HL-60/S4 treated with retinoic acid at 250 ng/mL for 4 days and 3 days (cell line): ENCODE data around the gene RHO.
"Not testable (repeated sequence)": the region's sequence is repeated elsewhere in the genome, so short reads cannot be mapped to it uniquely, and the experiment has no call there.

Experiments used
- in situ Hi-C: fragments of 300-500 bp; cut with MboI; formaldehyde crosslinking; loops from 2 replicates; pipeline ENCODE4 v1.7.0; 2022; ENCODE audit warnings: low sequenced_read_pairs

RHO gene

DNA sequence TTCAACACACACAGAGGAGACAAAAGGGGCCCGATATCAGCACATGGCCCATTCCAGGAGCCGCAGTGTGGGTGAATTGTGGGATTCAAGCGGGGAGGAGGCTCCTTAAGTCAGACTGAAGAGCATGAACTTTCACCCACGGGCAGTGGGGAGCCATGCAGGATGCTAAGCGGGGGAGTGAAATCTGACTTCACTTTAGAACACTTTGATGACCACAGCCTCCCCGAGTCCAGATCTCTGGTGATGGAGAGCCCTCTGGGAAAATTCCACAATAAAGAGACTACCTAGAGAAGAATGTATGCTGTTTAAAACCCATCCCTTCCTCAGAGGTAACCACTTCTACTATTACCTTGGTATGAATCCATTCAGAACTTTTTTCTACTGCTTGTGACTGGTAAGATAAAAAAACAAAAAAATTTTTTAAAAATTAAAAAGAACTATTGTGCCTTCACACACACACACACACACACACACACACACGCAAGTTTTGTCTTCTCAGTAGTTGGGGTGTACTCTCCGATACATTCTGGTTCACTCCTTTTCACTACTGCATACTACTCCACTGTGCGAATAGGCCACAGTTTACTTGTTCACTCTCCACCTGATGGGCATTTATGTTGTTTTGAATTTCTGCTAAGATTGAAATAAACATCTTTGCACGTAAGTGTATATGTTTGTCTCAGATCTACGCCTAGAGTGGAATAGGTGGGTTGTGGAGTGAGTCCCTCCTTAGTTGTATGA is 12.5 kb downstream of the RHO start:
- in situ Hi-C loops = no loop called here

DNA sequence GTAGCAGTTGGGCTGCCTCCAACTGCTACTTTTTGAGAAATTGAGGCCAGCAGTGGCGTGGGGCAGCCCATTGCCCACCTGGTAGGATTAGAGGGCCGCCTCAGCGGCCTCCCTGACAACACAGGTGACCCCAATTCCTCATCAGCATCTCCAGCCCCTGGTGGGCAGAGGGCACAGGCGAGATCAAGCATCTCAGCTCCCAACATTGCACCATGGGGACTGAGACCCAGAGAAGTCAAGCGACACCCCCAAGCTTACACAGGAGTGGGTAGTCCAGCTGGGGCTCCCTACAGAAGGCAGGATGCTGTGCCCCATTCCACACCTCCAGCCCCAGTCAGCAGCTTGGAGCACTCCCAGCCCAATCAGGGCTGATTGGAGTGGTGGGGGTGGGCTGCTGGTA is 14.3 kb downstream of the RHO start:
- in situ Hi-C loops = no loop called here

DNA sequence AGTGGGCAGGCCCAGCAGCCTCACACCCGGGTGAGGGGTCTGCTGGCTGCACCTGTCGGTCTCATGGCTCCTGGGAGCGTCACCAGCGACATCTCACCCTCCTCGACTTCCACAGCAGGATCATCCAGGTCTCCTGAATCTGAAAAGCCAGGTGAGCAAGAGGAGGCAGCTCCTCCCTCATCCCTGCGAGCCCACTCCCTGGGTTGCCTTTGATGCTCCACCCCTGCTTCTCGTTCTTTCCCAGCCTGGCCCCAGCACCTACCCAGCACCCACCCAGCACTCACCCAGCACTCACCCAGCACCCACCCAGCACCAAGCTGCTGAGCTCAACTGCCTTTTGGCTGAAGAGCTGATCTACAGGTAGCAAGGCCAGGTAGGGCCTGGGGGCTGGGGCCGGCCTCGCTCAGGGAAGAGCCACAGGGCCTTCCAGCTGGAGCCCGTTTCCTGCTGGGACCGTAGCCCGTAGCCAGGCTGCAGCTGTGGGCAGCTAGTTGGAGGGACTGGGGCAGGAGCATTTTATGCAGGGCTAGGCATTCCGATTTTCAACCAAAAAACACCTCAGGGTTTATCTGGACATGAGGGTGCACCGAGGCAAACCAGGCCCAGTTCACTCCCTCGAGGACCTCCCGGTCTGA is 14.8 kb downstream of the RHO start, which contains the start of gene H1-8:
TSS of gene H1-8 (plus strand) at position 20 of the 635 bp plus-strand sequence. CDS start at position 64, 44 bp downstream.
- in situ Hi-C loops = no loop called here

DNA sequence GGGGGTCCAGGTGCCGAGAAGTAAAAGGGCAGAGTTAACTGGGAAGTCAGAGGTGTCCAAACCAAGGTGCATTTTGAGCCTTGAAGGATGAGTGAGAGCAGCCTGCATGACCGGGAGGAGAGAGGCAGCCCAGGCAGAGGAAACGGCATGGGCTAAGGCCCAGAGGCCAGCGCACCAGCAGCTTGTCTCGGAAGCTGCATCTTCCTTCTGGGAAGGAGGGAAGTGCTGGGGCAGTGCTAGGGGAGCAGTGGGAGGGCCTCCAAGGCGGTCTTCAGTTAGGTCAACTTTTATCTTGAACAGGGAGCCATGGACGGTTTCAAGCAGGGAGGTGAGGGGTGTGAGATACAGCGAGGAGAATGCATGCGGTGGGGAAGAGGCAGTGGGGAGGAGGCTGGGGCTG is 15.6 kb downstream of the RHO start:
- in situ Hi-C loops = no loop called here

DNA sequence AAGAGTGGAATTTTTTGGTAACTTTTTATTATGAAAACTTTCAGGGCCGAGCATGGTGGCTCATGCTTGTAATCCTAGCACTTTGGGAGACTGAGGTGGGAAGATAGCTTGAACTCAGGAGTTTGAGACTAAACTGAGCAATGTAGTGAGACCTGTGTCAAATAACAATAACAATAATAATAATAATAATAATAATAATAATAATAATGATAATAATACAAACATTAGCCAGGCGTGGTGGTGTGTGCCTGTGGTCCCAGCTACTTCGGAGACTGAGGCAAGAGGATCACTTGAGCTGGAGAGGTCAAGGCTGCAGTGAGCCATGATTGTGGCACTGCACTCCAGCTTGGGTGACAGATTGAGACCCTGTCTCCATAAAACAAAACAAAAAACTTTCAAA is 17.5 kb downstream of the RHO start:
- in situ Hi-C loops = not testable (repeated sequence)

DNA sequence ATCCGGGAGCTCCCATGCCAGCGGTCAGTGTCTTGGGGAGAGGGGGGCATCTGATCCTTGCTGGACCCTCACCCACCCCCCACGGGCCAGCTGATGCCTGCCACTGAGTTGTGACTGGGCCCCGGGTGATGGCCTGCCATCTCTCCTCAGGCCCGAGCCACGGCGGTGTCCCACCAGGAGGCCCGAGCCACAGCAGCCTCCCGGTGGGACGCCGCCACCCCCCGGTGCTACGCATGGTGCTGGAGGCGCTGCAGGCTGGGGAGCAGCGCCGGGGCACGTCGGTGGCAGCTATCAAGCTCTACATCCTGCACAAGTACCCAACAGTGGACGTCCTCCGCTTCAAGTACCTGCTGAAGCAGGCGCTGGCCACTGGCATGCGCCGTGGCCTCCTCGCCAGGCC is 18.8 kb downstream of the RHO start:
- in situ Hi-C loops = no loop called here

DNA sequence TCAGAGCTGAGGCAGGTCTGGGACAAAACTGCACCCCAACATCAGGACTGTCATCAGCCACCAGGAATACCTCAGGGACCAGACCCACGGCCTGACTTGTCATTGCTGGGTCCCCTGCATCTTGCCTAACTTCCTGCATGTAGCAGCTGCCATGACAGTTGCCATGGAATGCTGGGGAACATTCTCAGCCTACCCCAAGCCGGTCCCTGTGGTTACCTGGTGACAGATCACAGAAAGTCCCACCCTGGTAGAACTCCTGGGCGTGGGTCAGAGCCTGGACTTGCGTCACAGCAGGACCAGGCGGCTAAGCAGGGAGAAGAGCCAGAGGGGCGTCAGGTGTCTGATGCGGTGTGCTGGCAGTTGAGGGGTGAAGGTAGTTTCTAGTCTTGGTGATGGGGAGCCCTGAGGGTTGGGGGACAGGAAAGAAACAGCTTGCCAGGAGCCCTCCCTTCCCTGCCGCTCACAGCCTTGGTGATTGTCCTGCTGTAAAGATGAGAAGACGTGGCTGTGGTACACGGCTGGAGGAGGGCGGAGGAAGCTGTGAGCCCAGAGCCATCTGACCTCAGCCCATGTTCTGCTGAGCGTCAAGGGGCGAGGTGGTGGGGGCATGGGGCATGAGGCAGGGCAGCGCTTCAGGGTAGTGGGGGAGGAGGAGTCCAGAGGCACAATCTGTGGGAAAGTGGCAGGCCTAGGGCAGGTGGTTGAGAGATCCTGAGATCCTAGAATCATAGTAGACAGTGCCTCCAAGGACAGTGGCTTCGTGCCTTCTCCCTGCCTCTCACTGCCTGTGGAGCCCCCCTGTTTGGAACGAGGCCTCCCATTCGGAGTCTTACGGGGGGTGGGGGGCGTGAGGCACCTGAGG is 19.9 kb downstream of the RHO start:
- in situ Hi-C loops = no loop called here

DNA sequence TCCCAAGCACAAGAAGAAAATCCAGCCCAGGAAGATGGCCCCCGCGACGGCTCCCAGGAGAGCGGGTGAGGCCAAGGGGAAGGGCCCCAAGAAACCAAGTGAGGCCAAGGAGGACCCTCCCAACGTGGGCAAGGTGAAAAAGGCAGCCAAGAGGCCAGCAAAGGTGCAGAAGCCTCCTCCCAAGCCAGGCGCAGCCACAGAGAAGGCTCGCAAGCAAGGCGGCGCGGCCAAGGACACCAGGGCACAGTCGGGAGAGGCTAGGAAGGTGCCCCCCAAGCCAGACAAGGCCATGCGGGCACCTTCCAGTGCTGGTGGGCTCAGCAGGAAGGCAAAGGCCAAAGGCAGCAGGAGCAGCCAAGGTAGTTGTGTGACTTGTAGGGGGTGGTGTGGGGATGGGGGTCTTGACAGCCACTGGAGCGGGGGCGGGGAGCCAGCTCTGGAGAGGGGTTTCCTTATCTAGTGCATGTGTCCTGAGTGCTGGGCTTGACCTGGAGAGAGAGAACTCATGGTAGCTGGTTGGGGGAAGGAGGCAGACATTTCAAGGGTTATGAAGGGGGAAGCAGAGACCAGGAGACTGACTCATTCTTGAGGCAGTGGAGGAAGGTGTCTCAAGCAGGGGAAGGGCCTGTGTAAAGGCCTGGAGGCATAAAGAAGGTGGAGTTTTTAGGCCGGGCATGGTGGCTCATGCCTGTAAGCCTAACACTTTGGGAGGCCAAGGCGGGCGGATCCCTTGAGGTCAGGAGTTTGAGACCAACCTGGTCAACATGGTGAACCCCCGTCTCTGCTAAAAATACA is 20.8 kb downstream of the RHO start:
- in situ Hi-C loops = no loop called here

DNA sequence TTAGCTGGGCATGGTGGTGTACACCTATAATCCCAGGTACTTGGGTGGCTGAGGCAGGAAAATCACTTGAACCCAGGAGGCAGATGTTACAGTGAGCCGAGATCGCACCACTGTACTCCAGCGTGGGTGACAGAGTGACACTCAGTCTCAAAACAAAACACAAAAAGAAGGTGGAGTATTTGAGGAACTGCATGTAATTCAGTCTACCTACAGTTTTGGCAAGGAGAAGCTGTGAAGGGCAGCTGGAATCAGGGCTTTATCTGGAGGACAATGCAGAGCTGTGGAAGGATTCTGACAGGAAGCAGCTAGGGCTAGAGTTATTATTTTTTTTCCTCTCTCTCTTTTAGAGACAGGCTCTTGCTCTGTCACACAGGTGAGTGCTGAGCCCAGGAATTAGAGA is 21.4 kb downstream of the RHO start:
- in situ Hi-C loops = no loop called here

DNA sequence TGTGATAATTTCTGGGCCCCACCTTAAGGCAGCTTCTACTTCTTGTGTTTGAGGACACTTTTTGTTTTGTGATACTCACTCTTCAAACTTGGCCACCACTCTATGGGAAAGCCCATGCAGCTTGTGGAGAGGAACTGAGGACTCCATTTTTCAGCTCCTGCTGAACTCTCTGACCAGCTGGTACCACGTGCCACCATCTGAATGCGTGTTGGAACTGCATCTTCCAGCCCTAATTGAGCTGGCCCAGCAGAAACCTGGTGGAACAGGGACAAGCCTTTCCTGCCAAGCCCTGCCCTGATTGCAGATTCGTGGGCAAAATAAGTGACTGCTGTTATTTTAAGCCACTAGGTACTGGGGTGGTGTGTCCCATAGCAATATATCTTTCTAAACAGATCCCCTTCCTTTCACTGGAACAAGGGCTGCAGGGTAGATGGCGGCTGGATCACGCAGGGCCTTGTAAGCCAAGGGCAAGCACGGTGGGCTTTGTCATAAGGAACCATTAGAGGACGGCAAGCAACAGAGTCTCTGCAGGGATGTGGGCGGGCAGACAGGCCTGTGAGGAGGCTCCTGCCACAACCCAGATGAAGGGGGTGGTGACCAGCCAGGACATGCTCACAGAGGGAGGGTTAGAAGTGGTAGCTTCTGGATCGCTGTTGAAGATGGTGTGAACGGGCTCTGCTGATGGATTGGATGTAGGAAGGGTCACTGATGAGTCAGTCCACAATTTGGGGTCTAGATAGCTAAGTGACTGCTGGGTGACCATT is 24.0 kb downstream of the RHO start:
- in situ Hi-C loops = no loop called here

DNA sequence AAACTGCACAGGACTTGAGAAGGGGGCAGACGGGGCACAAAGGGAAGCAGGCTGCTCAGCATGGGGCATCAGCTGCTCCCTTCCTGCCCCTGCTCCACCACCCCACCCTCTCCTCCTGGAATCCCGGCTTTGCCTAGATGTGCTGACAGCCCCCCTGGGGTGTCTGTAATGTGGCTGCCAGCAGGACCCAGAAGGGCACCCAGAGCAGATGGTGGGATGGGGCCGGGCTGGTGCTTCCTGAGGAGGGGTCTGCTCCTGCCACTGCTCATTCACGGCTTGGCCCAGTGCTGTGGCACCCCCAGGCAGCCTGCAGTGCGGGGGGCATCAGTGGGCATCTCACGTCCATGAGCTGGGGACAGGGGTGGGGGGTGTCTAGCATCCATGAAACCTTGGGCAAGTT is 24.7 kb downstream of the RHO start:
- in situ Hi-C loops = no loop called here

DNA sequence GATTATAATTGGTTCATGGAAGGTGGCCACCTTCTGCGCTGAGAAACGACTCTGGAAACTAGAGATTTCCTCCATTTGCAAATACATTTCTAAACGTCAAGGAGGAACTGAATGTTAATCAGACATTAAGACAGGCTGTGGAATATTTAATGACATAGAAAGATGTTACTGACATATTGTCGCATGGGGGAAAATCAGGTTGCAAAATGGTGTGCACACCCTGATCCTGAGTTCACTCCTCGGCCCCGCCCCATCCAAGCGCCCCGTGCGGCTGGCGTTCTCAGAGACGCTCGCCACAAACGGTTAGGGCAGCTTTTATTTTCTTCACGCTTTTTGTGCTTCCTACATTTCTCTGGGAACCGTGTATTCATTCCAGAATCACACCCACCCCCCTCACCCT is 25.3 kb downstream of the RHO start:
- in situ Hi-C loops = no loop called here

DNA sequence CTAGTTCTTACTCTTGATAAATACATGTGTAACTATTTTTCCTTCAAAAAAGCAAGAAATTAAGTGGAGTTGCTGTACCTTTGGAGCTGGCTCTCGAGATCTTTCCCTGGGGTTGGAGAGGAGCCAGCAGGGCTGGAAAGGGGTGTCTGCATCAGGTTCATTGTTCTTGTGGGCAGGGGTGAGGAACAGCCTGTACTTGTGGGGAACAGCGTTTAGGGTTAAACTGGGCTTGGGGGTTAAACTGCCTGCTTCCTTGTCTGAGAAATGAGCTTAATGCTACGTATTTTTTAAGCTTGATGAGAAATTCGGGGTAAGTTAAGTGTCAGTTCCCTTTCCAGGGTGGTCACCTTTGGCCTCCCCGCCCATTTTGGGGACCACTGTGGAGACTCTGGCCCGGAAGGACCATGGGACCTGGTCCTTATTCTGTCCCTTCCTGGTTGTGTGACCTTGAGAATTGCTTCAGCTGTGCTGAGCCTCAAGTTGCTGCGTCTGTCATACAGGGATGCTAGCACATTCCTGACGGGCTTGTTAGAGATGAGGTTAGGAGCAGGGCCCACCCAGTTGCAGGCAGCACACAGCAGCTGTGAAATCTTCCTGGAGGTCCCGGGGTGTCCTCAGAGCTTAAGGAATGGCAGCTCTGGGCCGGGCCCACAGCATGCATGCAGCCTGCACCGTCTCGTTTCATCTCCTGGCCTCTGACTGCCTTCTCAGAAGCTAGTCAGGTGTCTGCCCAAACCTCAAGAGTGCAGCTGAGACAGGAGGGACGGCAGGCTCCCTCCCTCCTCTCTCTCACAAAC is 26.1 kb downstream of the RHO start:
- in situ Hi-C loops = no loop called here

DNA sequence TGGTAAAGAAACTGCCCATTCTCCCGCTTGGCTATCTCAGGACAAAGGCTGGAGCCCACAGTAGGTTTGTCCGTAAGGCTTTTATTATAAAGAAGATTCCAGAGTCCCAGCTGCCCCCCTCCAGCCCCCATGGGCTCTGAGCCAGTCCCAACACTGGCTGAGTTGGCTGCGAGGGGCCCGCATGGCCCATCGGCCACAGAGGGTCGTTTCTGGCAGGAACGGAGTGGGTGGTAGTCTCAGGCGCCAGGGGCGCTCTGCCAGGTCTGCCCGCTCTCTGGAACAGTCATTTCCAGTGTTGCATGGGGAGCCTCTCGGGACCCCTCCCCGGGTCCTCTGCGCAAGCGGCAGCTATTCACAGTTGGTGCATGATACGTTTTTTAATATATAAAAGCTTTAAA is 26.7 kb downstream of the RHO start:
- in situ Hi-C loops = no loop called here

DNA sequence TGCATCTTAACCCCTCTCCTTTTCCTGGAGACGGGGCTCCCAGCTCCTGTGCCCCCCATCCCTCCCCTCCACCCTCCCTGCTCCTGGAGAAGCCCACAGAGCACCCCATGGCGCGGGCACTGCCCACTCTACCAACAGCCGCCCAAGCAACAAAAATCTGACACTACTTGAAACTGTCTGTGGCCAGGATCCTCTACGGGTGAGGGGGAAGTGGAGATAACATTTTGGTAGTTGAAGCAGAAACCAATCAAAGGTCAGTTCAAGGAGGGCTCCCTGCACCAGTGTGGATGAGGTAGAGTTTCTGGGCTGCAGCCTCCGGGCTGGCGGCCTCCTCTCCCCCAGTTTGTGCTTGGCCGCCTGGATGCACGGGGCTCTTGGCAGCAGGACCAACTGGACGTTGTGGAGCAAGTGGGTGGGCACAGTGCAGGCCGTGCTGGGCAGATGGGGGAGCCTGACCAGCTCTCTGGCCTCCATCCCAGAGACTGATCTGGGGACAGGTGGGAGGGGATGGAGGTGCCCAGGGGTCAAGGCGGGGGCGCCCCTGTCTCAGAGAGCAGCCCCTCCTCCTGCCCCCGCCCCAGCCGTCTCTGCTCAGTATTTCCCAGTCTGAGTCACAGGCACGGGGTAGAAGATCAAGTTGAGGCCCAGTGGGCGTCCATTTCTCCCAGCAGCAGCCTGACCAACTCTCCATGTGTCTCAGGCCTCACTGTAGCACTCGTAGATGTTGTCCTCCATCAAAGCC is 27.3 kb downstream of the RHO start:
- in situ Hi-C loops = no loop called here

DNA sequence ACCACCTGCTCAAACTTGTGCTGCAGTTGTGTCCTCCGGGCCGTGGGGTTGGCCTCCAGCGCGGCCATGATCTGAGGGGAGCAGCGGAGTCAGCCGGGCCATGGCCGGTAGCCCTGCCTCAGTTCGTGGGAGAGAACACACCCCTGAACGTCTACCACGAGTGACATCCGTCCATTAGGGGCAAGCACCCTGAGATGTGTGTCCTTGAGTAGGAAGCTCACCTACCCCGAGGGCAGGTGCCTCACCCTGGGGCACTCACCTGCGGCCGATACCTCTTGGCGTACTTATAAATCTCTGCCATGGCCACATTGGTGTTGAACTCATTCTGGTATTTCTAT is 27.9 kb downstream of the RHO start:
- in situ Hi-C loops = no loop called here

DNA sequence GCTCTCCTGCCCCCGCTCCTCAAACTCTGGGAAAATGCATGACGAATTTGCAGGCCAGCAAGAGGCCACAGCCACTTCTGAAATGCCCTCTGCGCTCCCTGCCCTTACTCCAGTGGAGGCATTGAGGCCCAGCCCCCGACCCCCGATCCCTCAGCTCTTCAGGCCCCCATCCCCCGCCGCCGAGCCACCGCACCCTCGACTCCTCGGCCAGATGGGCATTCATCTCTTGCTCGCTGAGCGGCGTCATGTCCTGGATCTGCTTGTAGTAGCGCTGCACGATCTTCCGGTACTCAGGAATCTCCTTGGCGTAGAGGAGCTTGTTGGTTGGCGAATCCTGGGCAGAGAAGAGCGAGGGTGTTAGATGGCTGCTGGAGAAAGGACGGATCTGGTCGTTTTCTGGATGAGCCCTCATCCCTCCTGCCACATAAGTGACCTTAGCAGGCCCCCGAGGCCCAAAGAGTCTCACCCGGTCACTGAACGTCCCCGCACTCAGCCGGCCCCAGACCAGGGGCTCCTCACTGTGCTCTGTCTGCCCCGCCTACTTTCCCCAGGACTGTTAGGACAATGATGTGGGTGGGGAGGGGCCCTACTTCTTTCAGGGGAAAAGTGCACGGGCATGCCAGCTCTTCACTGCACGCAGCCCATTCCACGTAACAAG is 28.6 kb downstream of the RHO start:
- in situ Hi-C loops = no loop called here

DNA sequence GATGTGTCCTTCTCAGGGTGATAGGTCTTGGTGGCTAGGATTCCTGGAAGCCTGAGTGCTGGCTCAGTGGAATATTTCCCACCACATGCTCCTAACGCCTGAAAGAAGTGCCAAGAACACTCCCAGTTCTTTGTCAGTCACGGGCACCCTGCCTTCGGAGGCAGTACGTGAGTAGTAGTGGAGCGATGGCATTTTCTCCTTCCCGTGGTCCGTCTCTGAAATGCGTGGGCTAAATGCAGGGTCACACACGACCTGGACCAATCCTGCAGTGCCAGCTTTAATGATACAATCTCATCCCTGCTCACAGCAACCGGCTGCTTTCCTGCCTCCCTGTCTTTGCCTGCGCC is 29.1 kb downstream of the RHO start:
- in situ Hi-C loops = no loop called here
